CD14-positive monocyte (primary cell): ENCODE results near the gene ARL4D. TPM values are rescaled to one million over a fixed set of nuclear protein-coding genes. Genes with fewer than 3 reads are reported as not detected.

Source experiments
- DNase-seq, 3 donors: peaks; one replicate each; pipeline ENCODE4 v3.0.0-alpha.2; 2011 to 2022
- H2AFZ ChIP-seq: 2 replicates; pipeline ENCODE4 v1.6.0; 2012; ENCODE audit warnings: mild to moderate bottlenecking, low read depth, low read length, inconsistent platforms; ENCODE audit not compliant: insufficient read depth, poor library complexity, severe bottlenecking
- H3K27ac ChIP-seq, 2 donors: 1 replicate in 1 of 2; 2 replicates in 1 of 2; pipeline ENCODE4 v1.5.1; 2012 to 2013; ENCODE audit warnings: low read length in 2 of 2, control low read depth in 1 of 2, inconsistent platforms in 1 of 2, low read depth in 1 of 2, mild to moderate bottlenecking in 1 of 2
- H3K27me3 ChIP-seq, 2 donors: one replicate each; pipeline versions ENCODE4 v1.6.0 to v1.6.1; 2011 to 2013; ENCODE audit warnings: low read length in 2 of 2; ENCODE audit not compliant: control insufficient read depth in 2 of 2, insufficient read depth in 2 of 2
- H3K36me3 ChIP-seq, 2 donors: replicated peaks in 1 of 2; 1 replicate in 1 of 2; 2 replicates in 1 of 2; pipeline versions ENCODE4 v1.5.1 to v1.6.1; 2012 to 2013; ENCODE audit warnings: low read length in 2 of 2, control low read depth in 1 of 2, inconsistent platforms in 1 of 2, mild to moderate bottlenecking in 1 of 2; ENCODE audit not compliant: insufficient read depth in 2 of 2, control insufficient read depth in 1 of 2
- H3K4me1 ChIP-seq, 2 donors: 1 replicate in 1 of 2; 2 replicates in 1 of 2; pipeline versions ENCODE4 v1.5.1 to v1.6.1; 2012 to 2013; ENCODE audit warnings: low read length in 2 of 2, control low read depth in 1 of 2, inconsistent platforms in 1 of 2, mild to moderate bottlenecking in 1 of 2, moderate library complexity in 1 of 2; ENCODE audit not compliant: insufficient read depth in 2 of 2, control insufficient read depth in 1 of 2
- H3K4me2 ChIP-seq: replicated peaks from 2 replicates; pipeline ENCODE3; 2012; ENCODE audit warnings: low read length, moderate library complexity, mild to moderate bottlenecking; ENCODE audit not compliant: poor library complexity, severe bottlenecking; ENCODE audit errors: extremely low read depth
- H3K4me3 ChIP-seq, 3 experiments: fragments of 200-600 bp in 1 of 3; sonication (generic) in 1 of 3; replicated peaks in 1 of 3; 1 replicate in 2 of 3; 2 replicates in 1 of 3; pipeline ENCODE4 v1.5.1; 2011 to 2013; ENCODE audit warnings: low read length in 3 of 3, mild to moderate bottlenecking in 3 of 3, control low read depth in 2 of 3, low read depth in 2 of 3, inconsistent platforms in 1 of 3, moderate library complexity in 1 of 3
- H3K79me2 ChIP-seq: 2 replicates; pipeline ENCODE4 v1.6.0; 2012; ENCODE audit warnings: mild to moderate bottlenecking, control low read depth, inconsistent platforms, low read length, moderate library complexity; ENCODE audit not compliant: insufficient read depth
- H3K9ac ChIP-seq: 2 replicates; pipeline ENCODE4 v1.6.0; 2017; ENCODE audit warnings: low read length, mild to moderate bottlenecking; ENCODE audit not compliant: insufficient read depth, poor library complexity, severe bottlenecking
- H3K9me3 ChIP-seq, 2 donors: replicated peaks in 1 of 2; 1 replicate in 1 of 2; 2 replicates in 1 of 2; pipeline versions ENCODE4 v1.5.1 to v1.6.1; 2012 to 2013; ENCODE audit warnings: low read length in 2 of 2, control low read depth in 1 of 2; ENCODE audit not compliant: control insufficient read depth in 1 of 2, insufficient read depth in 1 of 2
- H4K20me1 ChIP-seq: 2 replicates; pipeline ENCODE4 v1.6.0; 2012; ENCODE audit warnings: mild to moderate bottlenecking, low read length, control low read depth, moderate library complexity; ENCODE audit not compliant: insufficient read depth
- H3K27ac Mint-ChIP-seq, 7 donors: one replicate each; pipeline ENCODE4 v1.8.0; 2020; ENCODE audit warnings: mild to moderate bottlenecking in 7 of 7, mixed read lengths in 7 of 7, moderate library complexity in 6 of 7, inconsistent platforms in 2 of 7
- H3K27me3 Mint-ChIP-seq, 3 donors: one replicate each; pipeline ENCODE4 v1.8.0; 2021 to 2022; ENCODE audit warnings: low read depth in 3 of 3, mild to moderate bottlenecking in 3 of 3, mixed read lengths in 3 of 3, moderate library complexity in 3 of 3, inconsistent platforms in 1 of 3
- H3K36me3 Mint-ChIP-seq, 2 donors: one replicate each; pipeline ENCODE4 v1.8.0; 2020; ENCODE audit warnings: mixed read lengths in 2 of 2, inconsistent platforms in 1 of 2, mild to moderate bottlenecking in 1 of 2
- H3K4me1 Mint-ChIP-seq: one replicate; pipeline ENCODE4 v1.8.0; 2020; ENCODE audit warnings: mild to moderate bottlenecking, mixed read lengths
- H3K4me3 Mint-ChIP-seq, 2 donors: one replicate each; pipeline ENCODE4 v1.8.0; 2020; ENCODE audit warnings: mild to moderate bottlenecking in 2 of 2, mixed read lengths in 2 of 2, moderate library complexity in 1 of 2
- H3K9me3 Mint-ChIP-seq, 7 donors: one replicate each; pipeline ENCODE4 v1.8.0; 2020 to 2022; ENCODE audit warnings: mixed read lengths in 7 of 7, mild to moderate bottlenecking in 6 of 7, moderate library complexity in 6 of 7, inconsistent platforms in 2 of 7
- CTCF ChIP-seq: fragments of 200-600 bp; IDR thresholded peaks from one replicate; pipeline ENCODE4 v1.8.0; 2022; ENCODE audit warnings: antibody characterized with exemption, mild to moderate bottlenecking
- WGBS: methylation state at CpG from one replicate; pipeline ENCODE4 v1.1.5; 2013; ENCODE audit warnings: missing lambda C conversion rate; ENCODE audit not compliant: insufficient coverage; 5-methylcytosine and 5-hydroxymethylcytosine counted together
- intact Hi-C, 2 donors: fragments of 100-400 bp; cut with micrococcal nuclease; formaldehyde crosslinking; loops; one replicate each; pipeline versions ENCODE4 v1.15.0 to v1.15.1; 2023
- polyA plus RNA-seq, 3 donors: library from polyadenylated mRNA; depleted of rRNA in 1 of 3; unstranded in 2 of 3; stranded (reverse) in 1 of 3; fragments of 300-500 nt in 2 of 3; fragments of >200 nt in 1 of 3; fragmentation: Illumina TruSeq in 2 of 3; gene quantifications; 1 replicate in 2 of 3; 2 replicates in 1 of 3; pipeline ENCODE4 v1.2.3, GENCODE V29; 2012 to 2021

Gene ARL4D
- polyA plus RNA-seq, 3 donors, result 0.75 to 2.4 (median 1.7) TPM

GRCh38 chr17:43399839-43400328 is 1.1 kb downstream of the ARL4D start:
- DNase-seq, result no peak
- Histone ChIP-seq H3K4me1 (peaks cover 42 to 68% of the 10 kb centered on the region in 2 donors), H4K20me1 (no peaks in the 10 kb centered on the region), H3K9ac (no peak overlapping the region), H3K27ac (no peak overlapping the region), H3K27me3 (no peaks in the 10 kb centered on the region), H3K9me3 (no peaks in the 10 kb centered on the region), H3K36me3 (no peaks in the 10 kb centered on the region), H3K4me2 (peak overlapping the region; percentile 97), H3K4me3 (peak overlapping the region in 1 of 3 experiments; percentile 88), H2AFZ (peak overlapping the region; percentile 98), H3K79me2 (no peaks in the 10 kb centered on the region)
- peaks cover 50% of the 10 kb centered on the region for H3K4me1 Mint-ChIP-seq
- H3K27ac Mint-ChIP-seq, result peak overlapping the region in 1 of 7 donors; percentile 90
- no peaks in the 10 kb centered on the region for H3K36me3 Mint-ChIP-seq
- peaks cover 3 to 9% (median 5%) of the 10 kb centered on the region in 3 donors for H3K27me3 Mint-ChIP-seq
- intact Hi-C loops, result no loop called here
- peak overlapping the region; percentile 90 to 95 for H3K4me3 Mint-ChIP-seq
- H3K9me3 Mint-ChIP-seq, result peaks cover 0 to 2% (median 0%) of the 10 kb centered on the region in 7 donors
- TF ChIP-seq CTCF, result no peak
- 96% methylated on average over 26 of the region's 28 CpGs for WGBS

- H3K27ac ChIP-seq, result no peak overlapping the region
Measured at GRCh38 chr17:43400943-43401717, 2.3 kb downstream of the ARL4D start.

More at GRCh38 chr17:43400943-43401717, 2.3 kb downstream of the ARL4D start:
- H3K4me3 ChIP-seq, result no peak overlapping the region
- Mint-ChIP-seq H3K27me3 (peaks cover 7 to 9% (median 9%) of the 10 kb centered on the region in 3 donors), H3K36me3 (no peaks in the 10 kb centered on the region), H3K4me1 (peaks cover 42% of the 10 kb centered on the region), H3K9me3 (peaks cover 0 to 2% (median 0%) of the 10 kb centered on the region in 7 donors), H3K27ac (peak overlapping the region in 1 of 7 donors; percentile 60), H3K4me3 (no peak overlapping the region)
- H3K4me1 ChIP-seq, result peaks cover 30 to 55% of the 10 kb centered on the region in 2 donors
- no peak for DNase-seq
- H3K36me3 ChIP-seq, result no peaks in the 10 kb centered on the region
- no peak for TF ChIP-seq CTCF
- no peaks in the 10 kb centered on the region for H3K79me2 ChIP-seq
- no peaks in the 10 kb centered on the region for H4K20me1 ChIP-seq
- intact Hi-C loops, result no loop called here
- H3K4me2 ChIP-seq, result no peak overlapping the region
- no peak overlapping the region for H3K9ac ChIP-seq
- WGBS, result 83% methylated on average over 1 of the region's 4 CpGs
- H3K9me3 ChIP-seq, result no peaks in the 10 kb centered on the region
- H2AFZ ChIP-seq, result no peak overlapping the region
- no peaks in the 10 kb centered on the region for H3K27me3 ChIP-seq
